ENCODE data around the gene ERN1. TPM values are rescaled to one million over a fixed set of nuclear protein-coding genes. Genes with fewer than 3 reads are reported as not detected.

The ERN1 gene
- total RNA-seq, 1 donor from 2014 or later, result 14.9 TPM

DNA sequence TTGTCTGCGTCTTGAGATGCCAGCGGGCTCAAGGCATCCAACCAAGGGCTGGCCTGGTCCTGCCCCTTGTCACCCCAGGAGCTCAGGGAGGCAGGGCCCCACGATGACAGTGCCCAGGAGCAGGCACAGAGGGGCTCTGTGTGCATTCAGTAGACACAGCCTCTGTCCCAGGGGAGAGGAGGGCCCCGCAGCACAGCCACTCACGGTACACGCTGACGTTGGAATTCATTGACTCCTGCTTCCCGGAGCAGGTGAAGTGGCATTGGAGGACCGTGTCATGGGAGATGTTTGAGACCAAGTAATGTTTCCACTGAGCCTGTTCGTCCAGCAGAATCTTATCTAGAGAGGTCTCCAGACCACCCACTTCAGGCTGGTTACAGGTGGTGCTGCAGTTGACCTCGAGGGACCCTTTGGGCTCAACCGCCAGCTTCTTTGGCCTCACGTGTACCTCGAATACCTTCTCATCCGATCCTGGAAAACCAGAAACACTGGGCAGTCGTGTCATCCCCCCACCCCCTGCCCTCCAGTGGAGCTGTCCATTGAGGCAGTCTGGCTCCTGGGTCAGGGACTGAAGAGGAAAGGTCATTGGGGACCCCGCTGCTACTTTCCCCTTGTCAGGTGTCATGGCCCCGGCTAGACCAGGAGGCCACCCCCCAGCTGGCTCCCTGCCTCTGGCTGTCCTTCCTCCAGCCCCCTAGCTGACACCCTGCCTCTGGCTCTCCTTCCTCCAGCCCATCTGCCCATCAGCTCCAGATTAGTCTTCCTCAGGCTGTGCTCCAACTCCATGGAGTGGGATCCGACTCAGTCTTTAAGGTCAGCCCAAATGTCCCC is 124.8 kb downstream of the ERN1 start:
- H3K27me3 Mint-ChIP-seq (ENCODE audit: low read depth), result peaks cover 2% of the 10 kb centered on the region
- H3K4me1 Mint-ChIP-seq (ENCODE audit: low read depth), result peaks cover 9% of the 10 kb centered on the region
- no peak for DNase-seq (ENCODE audit: low spot score)

DNA sequence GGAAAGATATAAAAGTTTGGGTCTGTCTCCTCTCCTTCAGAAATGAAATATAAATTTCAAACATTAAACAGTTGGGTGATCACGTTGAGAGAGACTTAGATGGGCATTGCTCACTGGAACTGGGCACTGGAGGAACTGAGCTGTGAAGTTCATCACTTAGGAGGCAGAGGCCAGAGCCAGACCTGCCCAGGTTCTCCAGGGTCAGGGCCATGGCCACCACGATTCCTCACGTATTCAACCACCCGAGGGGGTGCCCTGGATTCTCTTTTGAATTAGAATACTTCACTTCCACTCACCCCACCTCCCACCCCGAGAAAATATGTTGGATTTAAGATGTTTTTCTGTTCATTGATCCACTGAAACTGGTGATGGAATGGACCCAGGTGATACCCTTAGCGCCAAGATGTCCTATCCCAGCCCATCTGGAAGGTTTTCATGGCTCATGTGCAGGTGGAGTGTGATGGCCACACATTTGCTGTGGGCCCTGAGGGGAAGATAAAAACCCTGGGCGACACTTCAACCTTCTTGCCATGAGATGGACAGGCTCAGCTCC is 125.7 kb downstream of the ERN1 start:
- Mint-ChIP-seq H3K4me3 (ENCODE audit: unreplicated experiment) (no peak overlapping the region), H3K27ac (ENCODE audit: unreplicated experiment) (no peak overlapping the region), H3K4me1 (ENCODE audit: low read depth) (peaks cover 9% of the 10 kb centered on the region), H3K36me3 (ENCODE audit: low read depth) (no peaks in the 10 kb centered on the region), H3K9me3 (ENCODE audit: low read depth) (no peaks in the 10 kb centered on the region), H3K27me3 (ENCODE audit: low read depth) (peaks cover 2% of the 10 kb centered on the region)
- DNase-seq (ENCODE audit: low spot score), result no peak
- TF ChIP-seq, protein P1, sequence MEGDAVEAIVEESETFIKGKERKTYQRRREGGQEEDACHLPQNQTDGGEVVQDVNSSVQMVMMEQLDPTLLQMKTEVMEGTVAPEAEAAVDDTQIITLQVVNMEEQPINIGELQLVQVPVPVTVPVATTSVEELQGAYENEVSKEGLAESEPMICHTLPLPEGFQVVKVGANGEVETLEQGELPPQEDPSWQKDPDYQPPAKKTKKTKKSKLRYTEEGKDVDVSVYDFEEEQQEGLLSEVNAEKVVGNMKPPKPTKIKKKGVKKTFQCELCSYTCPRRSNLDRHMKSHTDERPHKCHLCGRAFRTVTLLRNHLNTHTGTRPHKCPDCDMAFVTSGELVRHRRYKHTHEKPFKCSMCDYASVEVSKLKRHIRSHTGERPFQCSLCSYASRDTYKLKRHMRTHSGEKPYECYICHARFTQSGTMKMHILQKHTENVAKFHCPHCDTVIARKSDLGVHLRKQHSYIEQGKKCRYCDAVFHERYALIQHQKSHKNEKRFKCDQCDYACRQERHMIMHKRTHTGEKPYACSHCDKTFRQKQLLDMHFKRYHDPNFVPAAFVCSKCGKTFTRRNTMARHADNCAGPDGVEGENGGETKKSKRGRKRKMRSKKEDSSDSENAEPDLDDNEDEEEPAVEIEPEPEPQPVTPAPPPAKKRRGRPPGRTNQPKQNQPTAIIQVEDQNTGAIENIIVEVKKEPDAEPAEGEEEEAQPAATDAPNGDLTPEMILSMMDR (IDR thresholded peaks at IDR 0.05), result no peak

More for the DNA sequence above, 124.8 kb downstream of the ERN1 start:
- no peak overlapping the region for H3K27ac Mint-ChIP-seq (ENCODE audit: unreplicated experiment)
- H3K9me3 Mint-ChIP-seq (ENCODE audit: low read depth), result no peaks in the 10 kb centered on the region
- H3K36me3 Mint-ChIP-seq (ENCODE audit: low read depth), result no peaks in the 10 kb centered on the region
- TF ChIP-seq, protein P1 (IDR thresholded peaks at IDR 0.05), result no peak
- no peak overlapping the region for H3K4me3 Mint-ChIP-seq (ENCODE audit: unreplicated experiment)

DNA sequence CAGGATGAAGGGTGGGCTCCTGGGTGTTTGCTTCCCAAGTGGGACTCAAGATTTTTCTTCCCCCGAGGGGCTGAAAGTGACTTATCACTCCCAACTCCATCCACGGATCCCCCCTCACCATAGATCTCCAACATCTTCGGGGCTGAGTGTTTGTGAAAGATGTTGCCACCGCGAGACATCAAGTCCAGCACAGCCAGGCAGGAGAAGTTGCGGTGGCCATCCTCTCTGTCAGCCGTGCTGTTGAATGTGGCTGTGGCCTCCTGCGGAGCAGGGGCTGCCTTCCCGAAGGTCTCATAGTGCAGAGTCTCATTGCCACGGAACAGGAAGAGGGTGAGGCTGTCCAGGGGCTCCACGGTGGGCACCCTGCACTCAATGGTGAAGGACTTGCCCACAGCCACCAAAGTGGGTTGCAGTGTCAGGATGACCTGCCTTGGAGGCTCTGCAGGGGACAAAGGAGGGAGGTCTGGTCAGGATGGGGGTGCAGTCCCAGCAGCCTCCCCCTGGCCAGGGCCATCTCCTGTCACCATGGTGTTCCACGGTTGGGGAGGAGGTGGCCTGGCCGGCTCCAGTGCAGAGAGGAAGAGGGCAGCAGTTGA is 126.3 kb downstream of the ERN1 start:
- Mint-ChIP-seq H3K36me3 (ENCODE audit: low read depth) (no peaks in the 10 kb centered on the region), H3K27ac (ENCODE audit: unreplicated experiment) (no peak overlapping the region), H3K9me3 (ENCODE audit: low read depth) (no peaks in the 10 kb centered on the region), H3K4me3 (ENCODE audit: unreplicated experiment) (no peak overlapping the region), H3K27me3 (ENCODE audit: low read depth) (peaks cover 2% of the 10 kb centered on the region), H3K4me1 (ENCODE audit: low read depth) (peaks cover 9% of the 10 kb centered on the region)
- TF ChIP-seq, protein P1 (IDR thresholded peaks at IDR 0.05), result no peak
- DNase-seq (ENCODE audit: low spot score), result peak; percentile 55

DNA sequence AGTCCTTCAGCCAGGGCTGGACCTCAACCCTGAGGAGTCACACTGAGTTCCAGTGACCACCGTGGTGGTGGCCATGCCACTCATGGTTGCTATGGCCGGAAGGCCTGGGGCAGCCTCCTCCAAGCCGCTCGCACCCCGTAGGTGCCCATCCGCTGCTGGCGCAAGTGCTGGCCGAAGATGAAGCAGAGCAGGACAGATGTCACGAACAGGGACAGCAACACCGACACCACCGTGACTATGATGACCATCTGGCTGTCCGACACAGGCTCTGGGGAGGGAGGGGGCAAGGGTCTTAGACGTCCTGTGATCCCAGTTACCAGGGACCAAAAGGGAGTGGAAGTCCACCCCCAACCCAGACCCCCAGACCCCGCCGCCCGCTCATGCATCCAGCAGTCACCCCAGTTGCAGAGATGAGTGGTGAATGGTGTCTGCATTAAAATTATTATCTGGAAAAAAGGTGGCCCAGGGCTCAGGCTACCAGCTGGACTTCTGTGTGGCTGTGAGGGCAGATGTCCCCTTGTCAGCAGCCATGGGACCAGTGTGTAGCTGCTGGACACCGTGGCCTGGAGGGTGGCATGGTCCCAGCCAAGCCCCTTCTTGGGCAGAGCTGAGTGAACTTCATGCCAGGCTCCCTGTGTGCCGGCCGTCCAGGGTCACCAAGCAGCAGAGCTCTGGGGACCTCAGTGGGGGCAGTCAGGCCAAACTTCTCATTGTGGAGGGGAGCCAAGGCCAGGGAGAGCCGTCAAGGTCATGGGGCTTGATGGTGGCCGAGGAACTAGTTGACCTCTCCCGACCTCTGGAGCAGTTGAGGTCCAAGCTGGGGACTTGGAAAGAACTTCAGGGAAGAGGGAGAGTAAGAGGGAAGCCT is 127.1 kb downstream of the ERN1 start:
- Mint-ChIP-seq H3K4me3 (ENCODE audit: unreplicated experiment) (no peak overlapping the region), H3K27me3 (ENCODE audit: low read depth) (peaks cover 2% of the 10 kb centered on the region), H3K27ac (ENCODE audit: unreplicated experiment) (no peak overlapping the region), H3K36me3 (ENCODE audit: low read depth) (no peaks in the 10 kb centered on the region), H3K9me3 (ENCODE audit: low read depth) (no peaks in the 10 kb centered on the region), H3K4me1 (ENCODE audit: low read depth) (peaks cover 11% of the 10 kb centered on the region)
- TF ChIP-seq, protein P1 (IDR thresholded peaks at IDR 0.05), result no peak
- DNase-seq (ENCODE audit: low spot score), result peak; percentile 85
